Naive thymus-derived CD4-positive, alpha-beta T cell (primary cell): ENCODE data around the gene AIFM3. TPM values are rescaled to one million over a fixed set of nuclear protein-coding genes. Genes with fewer than 3 reads are reported as not detected.

Experiments used
- ATAC-seq: fragments of 150-1000 bp; cut with Tn5 transposase; 2 replicates; pipeline ENCODE4 v1.10.0; 2021; ENCODE audit warnings: mild to moderate bottlenecking, moderate library complexity
- CTCF ChIA-PET: fragments of 350-600 bp; sonication (Branson Sonifier 250); formaldehyde crosslinking; loops from one replicate; lab custom pipeline; 2021; ENCODE audit warnings: antibody characterized with exemption; lab: Charles Lee
- POLR2A ChIA-PET: fragments of 350-600 bp; sonication (Branson Sonifier 250); formaldehyde crosslinking; loops from one replicate; lab custom pipeline; 2021; ENCODE audit warnings: antibody characterized with exemption, inconsistent platforms; lab: Charles Lee
- DNase-seq, 9 donors: peaks; one replicate each; pipeline versions ENCODE4 v3.0.0 to v3.0.0-alpha.2; 2020 to 2022; ENCODE audit warnings: mixed read lengths in 1 of 9
- H3K27ac ChIP-seq: one replicate; pipeline ENCODE4 v1.7.0; 2013; ENCODE audit warnings: mild to moderate bottlenecking, low read depth, low read length, moderate library complexity
- H3K27me3 ChIP-seq, 2 donors: one replicate each; pipeline ENCODE4 v1.7.0; 2013; ENCODE audit warnings: low read length in 2 of 2, mild to moderate bottlenecking in 2 of 2, moderate library complexity in 2 of 2; ENCODE audit not compliant: control insufficient read depth in 2 of 2, insufficient read depth in 2 of 2
- H3K36me3 ChIP-seq, 3 experiments: 1 replicate in 2 of 3; 2 replicates in 1 of 3; pipeline ENCODE4 v1.7.0; 2013; ENCODE audit warnings: low read length in 3 of 3, mild to moderate bottlenecking in 3 of 3, moderate library complexity in 1 of 3; ENCODE audit not compliant: insufficient read depth in 3 of 3, control insufficient read depth in 2 of 3
- H3K4me1 ChIP-seq, 2 donors: one replicate each; pipeline ENCODE4 v1.7.0; 2013; ENCODE audit warnings: low read length in 2 of 2, mild to moderate bottlenecking in 2 of 2, moderate library complexity in 1 of 2; ENCODE audit not compliant: control insufficient read depth in 2 of 2, insufficient read depth in 2 of 2
- H3K4me3 ChIP-seq: 2 replicates; pipeline ENCODE4 v1.7.0; 2013; ENCODE audit warnings: mild to moderate bottlenecking, low read length
- H3K9me3 ChIP-seq, 3 experiments: 1 replicate in 2 of 3; 2 replicates in 1 of 3; pipeline ENCODE4 v1.7.0; 2013; ENCODE audit warnings: low read length in 3 of 3; ENCODE audit not compliant: control insufficient read depth in 2 of 3
- H3K27ac Mint-ChIP-seq, 9 donors: one replicate each; pipeline ENCODE4 v1.8.0; 2020 to 2022; ENCODE audit warnings: mixed read lengths in 9 of 9, mild to moderate bottlenecking in 8 of 9, moderate library complexity in 5 of 9, inconsistent platforms in 2 of 9
- H3K27me3 Mint-ChIP-seq, 5 donors: one replicate each; pipeline ENCODE4 v1.8.0; 2021 to 2022; ENCODE audit warnings: mixed read lengths in 5 of 5, mild to moderate bottlenecking in 1 of 5
- H3K36me3 Mint-ChIP-seq, 5 donors: one replicate each; pipeline ENCODE4 v1.8.0; 2020 to 2022; ENCODE audit warnings: mixed read lengths in 5 of 5, mild to moderate bottlenecking in 3 of 5, inconsistent platforms in 1 of 5
- H3K4me1 Mint-ChIP-seq, 7 donors: one replicate each; pipeline ENCODE4 v1.8.0; 2020 to 2022; ENCODE audit warnings: mixed read lengths in 7 of 7, mild to moderate bottlenecking in 3 of 7, inconsistent platforms in 1 of 7
- H3K4me3 Mint-ChIP-seq, 10 donors: one replicate each; pipeline ENCODE4 v1.8.0; 2020 to 2022; ENCODE audit warnings: mild to moderate bottlenecking in 10 of 10, mixed read lengths in 10 of 10, moderate library complexity in 6 of 10, inconsistent platforms in 2 of 10
- H3K9me3 Mint-ChIP-seq, 11 donors: one replicate each; pipeline ENCODE4 v1.8.0; 2020 to 2022; ENCODE audit warnings: mixed read lengths in 11 of 11, mild to moderate bottlenecking in 4 of 11, inconsistent platforms in 1 of 11, moderate library complexity in 1 of 11
- intact Hi-C, 2 donors: fragments of 100-400 bp; cut with micrococcal nuclease; formaldehyde crosslinking; loops; one replicate each; pipeline ENCODE4 v1.15.1; 2023
- polyA plus RNA-seq, 2 donors: library from polyadenylated mRNA; unstranded; fragments of 300-500 nt; fragmentation: Illumina TruSeq; gene quantifications; one replicate each; pipeline ENCODE4 v1.2.3, GENCODE V29; 2021
- total RNA-seq, 6 experiments: library from RNA in 5 of 6; stranded (reverse) in 5 of 6; gene quantifications; 1 replicate in 5 of 6; 2 replicates in 1 of 6; pipeline ENCODE4 v1.2.3 and lab custom pipeline; 2021 to 2026

AIFM3 gene
- total and polyA plus RNA-seq, 7 experiments from 2014 or later, result 0.17 to 9.0 (median 0.97) TPM

DNA sequence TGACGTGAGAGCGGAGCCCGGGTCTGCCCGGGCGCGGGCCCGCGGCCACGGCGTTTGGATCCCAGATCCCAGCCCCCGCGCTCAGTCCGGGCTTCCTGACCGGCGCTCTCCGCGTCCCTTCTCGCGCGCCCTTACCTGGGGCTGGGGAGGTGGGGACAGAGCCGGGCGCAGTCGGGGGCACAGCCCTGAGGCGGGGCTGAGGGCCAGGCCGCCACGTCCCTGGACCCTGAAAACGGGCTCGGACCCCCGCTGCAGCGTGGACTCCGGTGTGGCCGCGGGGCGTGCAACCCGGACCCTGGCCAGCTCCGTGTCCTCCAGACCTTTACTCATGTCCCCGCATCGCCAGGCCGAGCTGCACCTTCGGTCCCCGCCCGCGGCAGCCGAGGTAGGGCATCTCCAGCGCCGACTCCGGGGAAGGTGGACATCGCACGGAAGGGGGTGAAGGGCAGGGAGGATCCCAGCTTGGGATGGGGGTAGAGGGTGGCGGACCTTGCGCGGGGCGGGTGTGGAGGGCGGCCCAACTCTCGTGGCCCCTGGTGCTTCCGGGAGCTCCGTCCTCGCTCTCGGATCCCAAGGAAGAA lies 9.9 kb upstream of the AIFM3 start:
- H3K27me3 ChIP-seq, result peaks cover 0 to 9% of the 10 kb centered on the region in 2 donors
- no peak for DNase-seq
- no peaks in the 10 kb centered on the region for H3K9me3 ChIP-seq
- CTCF ChIA-PET, result no interaction called here
- peaks cover 0 to 17% (median 0%) of the 10 kb centered on the region in 3 experiments for H3K36me3 ChIP-seq
- H3K27me3 Mint-ChIP-seq, result peaks cover 18 to 27% (median 20%) of the 10 kb centered on the region in 5 donors
- peak; percentile 26 for ATAC-seq
- intact Hi-C loops, result no loop called here
- no peak overlapping the region for H3K27ac ChIP-seq
- H3K9me3 Mint-ChIP-seq, result peaks cover 0 to 3% (median 0%) of the 10 kb centered on the region in 11 donors
- peaks cover 0 to 15% (median 13%) of the 10 kb centered on the region in 7 donors for H3K4me1 Mint-ChIP-seq
- H3K4me1 ChIP-seq, result peaks cover 3 to 6% of the 10 kb centered on the region in 2 donors
- peaks cover 5 to 14% (median 8%) of the 10 kb centered on the region in 5 donors for H3K36me3 Mint-ChIP-seq
- H3K4me3 Mint-ChIP-seq, result peak overlapping the region in 7 of 10 donors; percentile 51 to 73 (median 66)
- POLR2A ChIA-PET, result no interaction called here
- no peak overlapping the region for H3K4me3 ChIP-seq
- H3K27ac Mint-ChIP-seq, result no peak overlapping the region

DNA sequence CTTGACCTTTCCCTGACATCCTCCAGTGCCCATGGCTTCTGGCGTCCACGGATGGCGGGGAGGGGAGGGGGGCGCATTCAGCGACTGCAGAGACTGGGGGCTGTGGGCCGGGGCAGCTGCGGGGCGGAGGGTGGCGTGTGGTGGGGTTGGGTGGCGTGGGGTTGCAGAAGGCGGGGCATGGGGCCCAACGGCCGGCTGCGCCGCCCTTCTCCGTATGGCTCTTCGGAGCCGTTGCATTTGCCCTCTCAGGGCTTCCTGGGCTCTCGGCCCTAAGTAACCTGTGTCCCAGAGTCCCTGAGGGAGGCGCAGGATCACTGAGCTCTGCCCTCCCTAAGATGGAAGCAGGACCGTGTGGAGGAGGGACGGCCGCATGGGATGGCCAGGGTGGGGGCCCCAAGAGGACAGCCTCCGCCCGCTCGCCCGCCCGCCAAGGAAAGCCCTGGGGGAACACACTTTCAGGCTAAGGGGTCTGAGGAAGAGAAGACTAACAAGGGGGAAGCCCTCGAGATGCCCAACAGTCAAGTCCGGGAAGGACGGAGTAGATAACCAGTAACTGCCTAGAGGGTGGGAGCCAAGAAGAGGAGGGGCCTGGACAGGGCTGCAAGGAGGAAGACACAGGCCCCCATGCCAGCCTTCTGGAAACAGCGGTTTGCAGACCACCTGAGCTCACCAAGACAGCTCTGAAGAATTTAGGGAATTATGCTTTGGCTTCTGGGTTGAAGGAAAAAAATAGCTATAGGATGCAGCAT lies 9.2 kb upstream of the AIFM3 start:
- no peak overlapping the region for H3K27ac ChIP-seq
- ChIA-PET CTCF (no interaction called here), POLR2A (interaction anchor here (1.3 kb wide), 1 partner anchor 10 kb away, joined by 6 read pairs; the partner anchor contains the start of gene AIFM3)
- H3K9me3 Mint-ChIP-seq, result peaks cover 0 to 1% (median 0%) of the 10 kb centered on the region in 11 donors
- H3K9me3 ChIP-seq, result no peaks in the 10 kb centered on the region
- peaks cover 0 to 9% of the 10 kb centered on the region in 2 donors for H3K27me3 ChIP-seq
- peaks cover 0 to 8% (median 7%) of the 10 kb centered on the region in 5 donors for H3K36me3 Mint-ChIP-seq
- DNase-seq (no peak), ATAC-seq (peak; percentile 55)
- H3K27me3 Mint-ChIP-seq, result peaks cover 18 to 27% (median 20%) of the 10 kb centered on the region in 5 donors
- H3K4me3 Mint-ChIP-seq, result peak overlapping the region; percentile 21 to 73 (median 64)
- H3K4me3 ChIP-seq, result no peak overlapping the region
- peaks cover 3 to 6% of the 10 kb centered on the region in 2 donors for H3K4me1 ChIP-seq
- no peak overlapping the region for H3K27ac Mint-ChIP-seq
- peaks cover 0 to 16% (median 13%) of the 10 kb centered on the region in 7 donors for H3K4me1 Mint-ChIP-seq
- peaks cover 0 to 10% (median 0%) of the 10 kb centered on the region in 3 experiments for H3K36me3 ChIP-seq
- intact Hi-C loops, result no loop called here

DNA sequence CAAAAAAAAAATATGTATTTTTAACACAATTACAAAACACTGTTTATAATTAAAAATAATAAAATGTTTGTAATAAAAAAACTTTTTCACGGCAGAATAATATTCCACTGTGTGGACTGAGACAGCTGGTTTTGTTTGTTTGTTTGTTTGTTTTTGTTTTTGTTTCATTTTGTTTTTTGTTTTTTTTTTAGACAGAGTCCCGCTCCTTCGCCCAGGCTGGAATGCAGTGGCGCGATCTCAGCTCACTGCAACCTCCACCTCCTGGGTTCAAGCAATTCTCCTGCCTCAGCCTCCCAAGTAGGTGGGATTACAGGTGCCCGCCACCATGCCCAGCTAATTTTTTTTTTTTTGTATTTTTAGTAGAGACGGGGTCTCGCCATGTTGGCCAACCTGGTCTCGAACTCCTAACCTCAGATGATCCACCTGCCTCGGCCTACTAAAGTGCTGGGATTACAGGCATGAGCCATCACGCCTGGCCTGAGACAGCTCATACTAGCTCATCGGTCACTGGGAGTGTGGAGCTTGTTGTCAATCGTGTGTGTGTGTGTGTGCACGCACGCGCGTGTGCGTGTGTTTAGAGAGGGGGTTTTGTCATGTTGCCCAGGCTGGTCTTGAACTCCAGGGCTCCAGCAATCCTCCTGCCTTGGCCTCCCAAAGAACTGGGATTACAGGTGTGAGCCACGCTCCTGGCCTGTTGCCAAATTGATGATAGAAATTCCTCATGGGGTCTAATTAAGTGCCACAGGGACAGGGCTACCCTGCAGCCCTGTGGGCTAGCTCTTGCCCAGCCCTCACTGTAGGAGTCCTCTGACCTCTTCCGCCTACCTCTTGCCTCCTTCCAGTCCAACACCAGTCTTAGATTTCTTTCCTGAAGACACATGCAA lies 7.2 kb upstream of the AIFM3 start:
- Mint-ChIP-seq H3K4me3 (no peak overlapping the region), H3K27ac (no peak overlapping the region), H3K9me3 (peaks cover 0 to 1% (median 0%) of the 10 kb centered on the region in 11 donors), H3K4me1 (peaks cover 0 to 25% (median 21%) of the 10 kb centered on the region in 7 donors), H3K36me3 (no peaks in the 10 kb centered on the region), H3K27me3 (peaks cover 20 to 46% (median 24%) of the 10 kb centered on the region in 5 donors)
- H3K4me1 ChIP-seq, result peaks cover 3 to 6% of the 10 kb centered on the region in 2 donors
- no peak for ATAC-seq
- intact Hi-C loops, result loop anchor here in 1 of 2 donors (5.0 to 10.0 kb wide), 2 partner anchors 42 to 155 kb away; partner anchors contain the start of gene THAP7
- no peaks in the 10 kb centered on the region for H3K36me3 ChIP-seq
- H3K9me3 ChIP-seq, result no peaks in the 10 kb centered on the region
- no peak for DNase-seq
- H3K4me3 ChIP-seq, result no peak overlapping the region
- POLR2A ChIA-PET, result interaction anchor here (0.7 kb wide), 1 partner anchor 24 kb away, joined by 3 read pairs; no protein-coding TSS in a partner anchor
- no peak overlapping the region for H3K27ac ChIP-seq
- CTCF ChIA-PET, result interaction anchor here (0.7 to 1.2 kb wide), 5 partner anchors 11 to 145 kb away, joined by 3 to 6 read pairs (median 3); no protein-coding TSS in a partner anchor
- peaks cover 0 to 9% of the 10 kb centered on the region in 2 donors for H3K27me3 ChIP-seq

DNA sequence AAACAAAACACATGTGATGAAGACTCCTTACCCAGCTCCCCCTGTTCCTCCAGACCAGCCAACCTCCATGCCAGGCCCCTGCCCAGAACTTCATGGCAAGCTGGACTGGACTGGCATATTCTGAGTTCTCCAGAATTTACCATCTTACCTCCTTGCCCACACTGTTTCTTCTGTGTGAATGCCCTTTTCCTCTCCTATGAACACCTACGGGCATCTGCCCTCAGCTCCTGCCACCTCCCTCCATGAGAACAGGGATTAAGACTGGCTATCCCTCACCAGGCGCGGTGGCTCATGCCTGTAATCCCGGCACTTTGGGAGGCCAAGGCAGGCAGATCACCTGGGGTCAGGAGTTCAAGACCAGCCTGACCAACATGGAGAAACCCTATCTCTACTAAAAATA lies 6.4 kb upstream of the AIFM3 start:
- no peak overlapping the region for H3K4me3 Mint-ChIP-seq
- no peaks in the 10 kb centered on the region for H3K9me3 ChIP-seq
- no peak overlapping the region for H3K27ac Mint-ChIP-seq
- POLR2A ChIA-PET, result no interaction called here
- no peaks in the 10 kb centered on the region for H3K36me3 ChIP-seq
- peaks cover 0 to 27% (median 21%) of the 10 kb centered on the region in 7 donors for H3K4me1 Mint-ChIP-seq
- DNase-seq (no peak), ATAC-seq (no peak)
- CTCF ChIA-PET, result interaction anchor here (1.2 kb wide), 1 partner anchor 12 kb away, joined by 3 read pairs; no protein-coding TSS in a partner anchor
- H3K9me3 Mint-ChIP-seq, result peaks cover 0 to 1% (median 0%) of the 10 kb centered on the region in 11 donors
- no peak overlapping the region for H3K27ac ChIP-seq
- no peak overlapping the region for H3K4me3 ChIP-seq
- H3K4me1 ChIP-seq, result peaks cover 3 to 6% of the 10 kb centered on the region in 2 donors
- H3K27me3 Mint-ChIP-seq, result peaks cover 20 to 49% (median 24%) of the 10 kb centered on the region in 5 donors
- no peaks in the 10 kb centered on the region for H3K36me3 Mint-ChIP-seq
- H3K27me3 ChIP-seq, result peaks cover 0 to 9% of the 10 kb centered on the region in 2 donors
- intact Hi-C loops, result loop anchor here in 1 of 2 donors (5.0 to 10.0 kb wide), 2 partner anchors 42 to 154 kb away; partner anchors contain the start of gene THAP7

DNA sequence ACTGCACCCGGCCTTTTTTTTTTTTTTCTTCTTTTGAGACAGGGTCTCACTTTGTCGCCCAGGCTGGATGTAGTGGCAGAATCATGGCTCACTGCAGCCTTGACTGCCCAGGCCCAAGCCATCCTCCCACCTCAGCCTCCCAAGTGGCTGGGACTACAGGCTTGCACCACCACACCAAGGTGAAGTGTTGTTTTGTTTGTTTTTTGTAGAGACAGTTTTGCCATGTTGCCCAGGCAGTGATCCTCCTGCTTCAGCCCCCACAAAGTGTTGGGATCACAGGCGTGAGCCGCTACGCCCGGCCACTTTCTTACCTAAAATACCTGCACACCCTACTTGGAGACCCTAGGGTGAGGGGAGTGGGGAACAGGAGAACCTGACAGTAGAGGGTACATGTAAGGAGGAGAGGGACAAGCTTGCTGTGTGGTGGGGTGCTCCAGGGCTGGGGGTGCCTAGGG lies 4.5 kb upstream of the AIFM3 start:
- Mint-ChIP-seq H3K27me3 (peaks cover 13 to 46% (median 20%) of the 10 kb centered on the region in 5 donors), H3K27ac (no peak overlapping the region), H3K4me3 (no peak overlapping the region), H3K9me3 (peaks cover 0 to 1% (median 0%) of the 10 kb centered on the region in 11 donors), H3K36me3 (no peaks in the 10 kb centered on the region), H3K4me1 (peaks cover 0 to 22% (median 17%) of the 10 kb centered on the region in 7 donors)
- POLR2A ChIA-PET, result no interaction called here
- CTCF ChIA-PET, result interaction anchor here (0.6 to 0.7 kb wide), 4 partner anchors 14 to 130 kb away, joined by 3 to 5 read pairs (median 4); no protein-coding TSS in a partner anchor
- H3K27me3 ChIP-seq, result no peaks in the 10 kb centered on the region
- DNase-seq, result no peak
- H3K4me3 ChIP-seq, result no peak overlapping the region
- ATAC-seq, result no peak
- intact Hi-C loops, result loop anchor here in 1 of 2 donors (1.0 to 10.0 kb wide), 3 partner anchors 40 to 152 kb away; partner anchors contain the start of gene THAP7
- H3K36me3 ChIP-seq, result no peaks in the 10 kb centered on the region
- H3K9me3 ChIP-seq, result no peaks in the 10 kb centered on the region
- H3K4me1 ChIP-seq, result no peaks in the 10 kb centered on the region
- no peak overlapping the region for H3K27ac ChIP-seq
